GM12878 (cell line): Measurements from ENCODE around the gene PSMC3IP.

ENCODE experiments used
- CREB1 ChIP-seq: IDR thresholded peaks from 2 replicates; pipeline ENCODE4 v1.6.1; 2012; ENCODE audit warnings: low read depth, mild to moderate bottlenecking, inconsistent platforms
- EGR1 ChIP-seq, 2 experiments: IDR thresholded peaks; 1 replicate in 1 of 2; 2 replicates in 1 of 2; pipeline ENCODE4 v1.6.1; 2011 to 2012; ENCODE audit warnings: low read depth in 2 of 2, low read length in 2 of 2, borderline replicate concordance in 1 of 2, mild to moderate bottlenecking in 1 of 2, moderate library complexity in 1 of 2
- NR2C2 ChIP-seq: IDR thresholded peaks from 2 replicates; pipeline ENCODE4 v1.6.1; 2011; ENCODE audit warnings: borderline replicate concordance, low read depth; ENCODE audit not compliant: control insufficient read depth, insufficient read length
- SKIL ChIP-seq: fragments of 450-650 bp; IDR thresholded peaks from 2 replicates; pipeline ENCODE4 v1.6.1; 2017; ENCODE audit warnings: mild to moderate bottlenecking, low read depth, inconsistent platforms; ENCODE audit not compliant: poor library complexity, severe bottlenecking
- USF2 ChIP-seq: IDR thresholded peaks from 2 replicates; pipeline ENCODE4 v1.6.1; 2011; ENCODE audit warnings: low read depth, low read length, improper control_type of control experiment, borderline replicate concordance

GRCh38 chr17:42559075-42559474 is 18.5 kb downstream of the PSMC3IP start:
- TF ChIP-seq NR2C2 (no peak), USF2 (no peak), EGR1 (IDR thresholded peaks at IDR 0.05; ENCODE audit: borderline replicate concordance in 1 of 2, low read depth in 2 of 2, low read length in 2 of 2) (no peak), SKIL (no peak), CREB1 (no peak)
